GM21717 (cell line): Measurements from ENCODE around the gene TRPV4.
"Not testable (repeated sequence)": the region's sequence is repeated elsewhere in the genome, so short reads cannot be mapped to it uniquely, and the experiment has no call there.

Experiments
- ATAC-seq: cut with Tn5 transposase; IDR thresholded peaks from one replicate; pipeline ENCODE4 v1.9.1; 2021; ENCODE audit warnings: mild to moderate bottlenecking, moderate library complexity; ENCODE audit not compliant: unreplicated experiment

Gene TRPV4

GRCh38 chr12:109833307-109834189, at the start of gene TRPV4:
TSS of gene TRPV4 (minus strand) at chr12:109833398. CDS start at chr12:109814796, 18,602 bp downstream.
- no peak for ATAC-seq

GRCh38 chr12:109881752-109882151, 48.6 kb upstream of the TRPV4 start:
- no peak for ATAC-seq

- ATAC-seq, result peak; percentile 12
Measured at GRCh38 chr12:109880938-109881337, 47.7 kb upstream of the TRPV4 start.

GRCh38 chr12:109880043-109880931, 47.1 kb upstream of the TRPV4 start, which contains the start of gene GLTP:
TSS of gene GLTP (minus strand) at chr12:109880541. CDS start at chr12:109880374, 167 bp downstream.
- ATAC-seq, result peak; percentile 84

- no peak for ATAC-seq
Measured at GRCh38 chr12:109879351-109880042, 46.3 kb upstream of the TRPV4 start.

GRCh38 chr12:109878749-109879148, 45.6 kb upstream of the TRPV4 start:
- ATAC-seq, result no peak

GRCh38 chr12:109878247-109878625, 45.0 kb upstream of the TRPV4 start:
- ATAC-seq, result no peak

GRCh38 chr12:109877504-109878246, 44.5 kb upstream of the TRPV4 start:
- no peak for ATAC-seq

- no peak for ATAC-seq
Measured at GRCh38 chr12:109876406-109876805, 43.2 kb upstream of the TRPV4 start.

- ATAC-seq, result no peak
Measured at GRCh38 chr12:109875572-109876131, 42.5 kb upstream of the TRPV4 start.

- ATAC-seq, result no peak
Measured at GRCh38 chr12:109873653-109874052, 40.5 kb upstream of the TRPV4 start.

GRCh38 chr12:109871668-109872314, 38.6 kb upstream of the TRPV4 start:
- no peak for ATAC-seq

- ATAC-seq, result no peak
Measured at GRCh38 chr12:109870648-109871047, 37.5 kb upstream of the TRPV4 start.

GRCh38 chr12:109868182-109869051, 35.2 kb upstream of the TRPV4 start:
- ATAC-seq, result no peak

- no peak for ATAC-seq
Measured at GRCh38 chr12:109864916-109865315, 31.7 kb upstream of the TRPV4 start.

GRCh38 chr12:109863847-109864712, 30.9 kb upstream of the TRPV4 start:
- no peak for ATAC-seq

GRCh38 chr12:109862491-109862890, 29.3 kb upstream of the TRPV4 start:
- ATAC-seq, result not testable (repeated sequence)
